AG08395 (cell line): ENCODE data around the gene IRGQ.
"Not testable (repeated sequence)": the region's sequence is repeated elsewhere in the genome, so short reads cannot be mapped to it uniquely, and the experiment has no call there.

Experiments used
- DNase-seq: peaks from one replicate; pipeline ENCODE4 v3.0.0; 2012; ENCODE audit warnings: mixed read lengths, low spot score

Gene IRGQ

DNA sequence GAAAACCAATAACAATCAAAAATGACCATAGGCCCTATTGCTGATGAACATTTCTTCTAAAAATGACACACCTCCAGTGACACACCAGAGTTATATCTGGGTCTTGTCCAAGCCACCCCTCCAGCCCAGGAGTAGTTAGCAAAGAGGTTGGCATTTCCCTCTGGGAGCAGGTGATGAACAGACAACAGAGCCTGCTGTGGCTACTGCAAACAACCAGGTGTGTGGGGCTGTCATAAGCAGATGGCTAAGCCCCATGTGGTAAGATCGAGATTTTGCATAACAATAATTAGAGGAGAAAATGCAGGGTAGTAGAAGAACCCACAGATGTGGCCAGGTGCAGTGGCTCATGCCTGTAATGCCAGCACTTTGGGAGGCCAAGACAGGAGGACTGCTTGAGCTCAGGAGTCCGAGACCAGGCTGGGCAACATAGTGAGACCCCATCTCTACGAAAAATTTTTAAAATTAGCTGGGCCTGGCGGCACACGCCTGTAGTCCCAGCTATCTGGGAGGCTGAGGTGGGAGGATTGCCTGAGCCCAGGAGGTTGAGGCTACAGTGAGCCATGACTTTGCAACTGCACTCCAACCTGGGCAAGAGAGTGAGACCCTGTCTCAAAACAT, 25.7 kb downstream of the IRGQ start:
- DNase-seq, result no peak

DNA sequence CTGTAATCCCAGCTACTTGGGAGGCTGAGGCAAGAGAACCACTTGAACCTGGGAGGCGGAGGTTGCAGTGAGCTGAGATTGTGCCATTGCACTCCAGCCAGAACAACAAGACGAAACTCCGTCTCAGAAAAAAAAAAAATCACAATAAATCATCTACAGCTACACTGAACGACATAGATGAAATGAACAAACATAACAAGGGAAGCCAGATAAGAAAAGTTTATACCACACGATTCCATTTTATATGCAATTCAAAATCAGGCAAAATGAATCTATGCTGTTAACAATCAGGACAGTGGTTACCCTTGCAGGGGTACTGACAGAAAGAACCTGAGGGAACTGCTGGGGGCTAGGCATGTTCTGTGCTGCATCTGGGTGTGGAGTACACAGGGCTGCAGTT, 26.3 kb downstream of the IRGQ start:
- DNase-seq, result no peak

DNA sequence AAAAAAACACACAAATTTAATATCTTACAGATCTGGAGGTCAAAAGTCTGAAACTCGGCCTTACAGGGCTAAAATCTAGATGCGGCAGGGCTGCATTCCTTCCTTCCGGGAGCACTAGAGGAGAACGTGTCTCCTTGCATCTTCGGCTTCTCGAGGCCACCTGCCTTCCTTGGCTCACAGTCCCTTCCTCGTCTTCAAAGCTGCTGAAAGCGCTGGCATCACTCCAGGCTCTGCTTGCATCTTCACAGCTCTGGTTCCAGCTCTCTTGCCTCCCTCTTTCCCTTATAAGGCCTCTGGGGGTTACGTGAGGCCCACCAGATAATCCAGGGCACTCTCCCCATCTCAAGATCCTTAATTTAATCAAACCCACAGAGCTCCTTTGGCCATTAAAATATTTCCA, 31.1 kb downstream of the IRGQ start:
- DNase-seq, result no peak

DNA sequence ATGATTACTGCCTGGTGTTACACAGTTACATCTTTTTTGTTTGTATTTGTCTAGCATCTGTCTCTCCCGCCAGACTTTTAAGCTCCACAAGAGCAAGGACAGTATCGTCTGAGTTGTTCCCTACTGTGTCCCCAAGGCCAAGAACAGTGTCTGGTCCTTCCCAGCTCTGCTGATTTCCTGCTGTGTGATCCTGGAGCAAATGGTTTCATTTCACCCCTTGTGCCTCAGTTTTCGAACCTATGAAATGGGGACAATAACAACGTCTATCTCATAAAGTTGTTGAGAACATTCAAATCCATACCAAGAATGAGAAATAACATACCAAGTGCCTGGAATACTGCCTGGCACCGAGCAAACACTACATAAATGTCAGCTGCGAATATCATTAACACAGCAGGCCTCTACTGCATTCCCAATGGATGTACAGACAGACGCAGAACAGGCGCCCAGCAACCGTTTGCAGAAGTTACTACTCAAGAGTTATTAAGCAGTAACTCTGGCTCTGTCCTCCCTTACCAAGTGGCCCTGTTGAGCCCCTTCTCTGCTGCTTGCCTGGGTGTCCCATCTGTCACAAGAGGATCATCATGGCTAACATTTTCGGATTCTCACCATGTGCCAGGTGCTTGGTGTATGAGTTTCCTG, 32.0 kb downstream of the IRGQ start:
- no peak for DNase-seq

DNA sequence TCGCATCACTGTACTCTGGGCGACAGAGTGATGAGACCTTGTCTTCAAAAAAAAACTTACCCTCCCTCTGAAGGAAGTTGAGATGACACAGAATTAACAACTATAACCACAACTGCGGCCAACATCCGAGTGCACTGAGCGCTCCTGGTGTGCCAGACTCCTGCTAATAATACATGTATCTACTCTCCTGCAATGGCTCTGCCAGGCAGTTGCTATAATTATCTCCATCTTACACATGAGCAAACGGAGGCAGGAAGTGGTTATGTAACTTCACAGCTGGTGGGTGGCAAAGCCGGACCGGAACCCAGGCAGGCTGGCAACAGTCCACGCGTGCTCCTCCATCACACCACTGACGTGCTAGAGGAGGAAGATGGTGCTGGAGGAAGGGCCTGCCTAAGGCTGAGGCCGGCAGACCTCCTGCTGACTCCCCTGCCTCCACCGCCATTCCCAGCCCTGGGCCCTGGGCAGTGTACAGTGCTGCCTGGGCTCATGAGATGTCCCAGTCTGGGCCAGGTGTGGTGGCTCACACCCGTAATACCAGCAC, 33.2 kb downstream of the IRGQ start:
- peak; percentile 78 for DNase-seq

DNA sequence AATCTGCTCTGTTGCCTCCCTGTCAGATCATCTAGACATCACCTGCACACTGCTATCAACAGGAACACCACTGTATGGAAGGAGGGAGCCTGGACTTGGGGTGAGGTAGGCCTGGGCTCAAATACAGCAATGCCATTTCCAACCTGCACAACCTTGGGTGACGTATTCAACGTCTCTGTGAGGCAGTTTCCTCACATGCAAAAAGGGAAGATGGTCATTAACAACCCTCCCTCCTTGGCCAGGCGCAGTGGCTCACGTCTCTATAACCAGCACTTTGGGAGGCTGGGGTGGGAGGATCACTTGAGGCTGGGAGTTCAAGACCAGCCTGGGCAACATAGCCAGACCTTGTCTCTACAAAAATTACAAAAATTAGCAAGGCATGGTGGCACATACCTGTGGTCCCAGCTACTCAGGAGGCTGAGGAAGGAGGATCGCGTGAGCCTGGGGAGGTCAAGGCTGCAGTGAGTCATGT, 33.7 kb downstream of the IRGQ start:
- no peak for DNase-seq

DNA sequence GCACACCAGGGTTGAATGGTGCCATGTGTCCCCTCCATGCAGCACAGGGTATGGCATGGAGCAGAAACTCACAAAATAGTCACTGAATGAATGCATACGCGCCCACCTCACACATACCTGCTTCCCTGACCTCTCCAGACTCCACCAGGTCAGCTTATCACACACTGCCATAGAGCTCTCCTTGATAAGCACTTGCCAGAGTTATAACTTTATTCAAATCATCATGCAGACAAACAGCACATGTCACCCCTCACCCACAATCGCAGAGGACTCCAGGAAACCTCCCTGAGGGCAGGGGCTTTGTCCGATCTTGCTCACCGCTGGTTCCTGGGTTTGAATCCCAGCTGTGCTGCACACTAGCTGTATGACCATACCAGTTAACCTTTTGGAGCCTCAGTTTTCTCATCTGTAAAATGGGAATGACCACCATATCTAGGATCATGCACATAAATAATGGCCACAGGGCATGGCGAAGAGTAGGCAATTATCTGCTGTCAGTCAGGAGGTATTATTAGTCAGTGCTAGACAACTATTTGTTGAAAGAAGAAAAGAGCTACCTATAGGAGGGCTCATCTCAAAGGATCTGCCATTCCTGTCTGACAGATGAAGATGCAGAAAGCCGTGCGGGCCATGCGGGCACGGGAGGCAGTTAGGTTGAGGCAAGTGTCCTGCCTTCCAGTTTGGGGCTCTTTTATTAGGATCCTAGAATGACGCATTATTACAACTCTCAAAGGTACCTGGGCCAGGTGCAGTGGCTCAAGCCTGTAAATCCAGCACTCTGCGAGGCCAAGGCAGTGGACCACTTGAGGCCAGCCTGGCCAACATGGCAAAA, 34.6 kb downstream of the IRGQ start:
- DNase-seq, result no peak

DNA sequence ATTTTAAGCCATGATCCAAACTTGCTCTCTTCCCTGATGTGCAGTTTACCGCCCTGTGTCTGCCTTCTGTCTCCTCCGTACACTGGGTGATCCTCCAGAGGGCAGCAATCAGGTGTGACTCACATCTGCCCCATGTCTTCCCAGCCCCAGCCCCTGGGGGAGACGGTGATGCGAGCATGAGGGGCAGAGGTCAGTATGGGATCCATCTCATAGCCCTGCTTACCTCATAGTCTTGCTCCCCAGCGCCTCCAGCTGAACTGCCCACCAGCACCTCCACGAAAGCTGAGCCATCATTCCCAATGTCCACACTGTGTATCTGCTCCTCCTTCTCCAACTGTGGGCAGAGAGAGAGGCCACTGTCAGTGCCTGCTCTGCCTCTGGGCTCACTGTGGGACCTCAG, 35.2 kb downstream of the IRGQ start:
- DNase-seq, result peak; percentile 17

DNA sequence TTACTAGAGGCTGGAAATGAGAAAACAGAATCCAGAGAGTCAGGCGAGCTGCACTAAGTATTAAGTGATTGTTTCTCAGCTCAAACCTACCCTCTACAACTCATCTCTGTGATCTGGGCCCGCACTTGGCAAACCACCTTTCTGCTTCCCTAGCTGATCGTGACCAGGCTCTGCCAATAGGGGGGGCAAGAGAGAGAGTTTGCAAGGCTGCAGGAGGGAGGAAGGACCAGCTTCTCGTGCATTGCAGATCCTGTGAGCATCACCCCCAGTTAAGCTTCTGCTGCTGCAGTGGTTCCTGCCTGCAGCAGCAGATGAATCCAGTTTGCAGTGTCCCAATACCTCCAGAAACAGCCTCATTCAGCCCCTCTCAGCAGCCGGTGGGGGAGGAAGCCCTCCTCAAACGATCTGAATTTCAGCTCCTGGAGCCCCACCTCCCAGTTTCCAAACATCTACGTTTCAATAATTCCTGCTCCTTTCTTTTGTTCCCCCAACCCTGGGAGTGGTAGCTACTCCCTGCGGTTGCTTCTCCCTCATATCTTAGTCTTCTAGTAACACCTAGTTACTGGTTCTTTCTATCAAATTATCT, 40.7 kb downstream of the IRGQ start:
- peak; percentile 87 for DNase-seq

DNA sequence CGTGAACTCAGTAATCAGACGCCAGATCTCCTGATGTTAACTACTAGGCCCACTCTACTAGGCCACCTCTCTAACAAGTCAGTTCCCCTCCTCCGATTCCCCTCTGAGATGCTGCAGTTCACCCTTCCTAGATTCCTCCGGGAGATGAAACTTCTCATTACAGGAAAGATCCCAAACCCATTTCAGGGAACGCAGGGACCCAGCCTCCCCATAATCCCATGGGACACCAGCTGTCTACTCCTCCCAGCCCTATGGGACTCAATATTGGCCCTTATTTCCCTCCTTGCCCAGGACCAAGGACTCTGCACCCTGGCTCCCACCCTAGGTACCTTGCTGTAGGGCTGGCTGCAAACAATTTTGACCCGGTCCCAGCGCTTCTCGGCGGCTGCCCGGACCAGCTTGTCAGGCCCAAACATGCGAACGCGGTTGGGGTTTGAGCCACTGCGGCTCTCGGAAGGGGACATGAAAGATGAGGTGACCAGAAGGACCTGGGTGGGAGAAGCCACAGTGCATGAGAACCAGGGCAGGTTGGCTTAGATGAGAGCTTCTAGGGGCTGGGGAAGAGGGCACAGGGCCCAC, 41.5 kb downstream of the IRGQ start:
- DNase-seq, result no peak

DNA sequence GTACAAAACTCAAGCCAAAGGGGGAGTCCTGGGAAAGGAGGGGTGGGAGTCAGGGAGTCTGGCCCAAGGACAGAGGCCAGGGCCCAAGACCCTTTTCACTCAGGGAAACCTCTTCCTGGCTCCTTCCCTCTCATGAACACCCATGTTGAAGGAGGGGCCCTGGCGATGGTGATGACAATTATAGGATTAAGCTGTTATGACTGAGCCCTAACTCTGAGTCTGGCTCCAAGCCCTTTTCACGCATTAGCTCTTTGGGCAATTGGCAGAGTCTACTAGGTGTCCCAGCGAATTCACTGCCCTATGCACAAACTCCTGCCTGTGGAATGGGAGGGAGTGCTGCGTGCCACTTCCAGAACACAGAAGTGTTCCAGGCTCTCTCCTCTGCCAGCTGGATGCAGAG, 42.3 kb downstream of the IRGQ start:
- DNase-seq, result no peak

DNA sequence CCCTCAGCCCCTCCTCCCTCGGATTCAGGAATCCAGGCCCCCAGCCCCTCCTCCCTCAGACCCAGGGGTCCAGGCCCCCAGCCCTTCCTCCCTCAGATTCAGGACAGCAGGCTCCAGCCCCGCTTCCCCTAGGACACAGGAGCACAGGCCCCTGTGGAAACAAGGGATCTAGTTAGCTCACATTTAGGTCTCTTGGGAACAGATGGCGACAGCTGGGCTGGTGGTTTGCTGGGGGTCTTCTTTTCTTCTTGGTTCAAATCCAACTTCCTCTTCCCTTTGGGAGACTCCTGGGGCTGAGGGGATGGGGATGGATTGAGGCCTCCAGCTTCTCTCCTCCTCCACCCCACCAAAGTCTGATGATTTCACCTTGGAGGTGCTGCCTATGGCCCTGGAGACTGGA, 43.3 kb downstream of the IRGQ start:
- DNase-seq, result no peak

DNA sequence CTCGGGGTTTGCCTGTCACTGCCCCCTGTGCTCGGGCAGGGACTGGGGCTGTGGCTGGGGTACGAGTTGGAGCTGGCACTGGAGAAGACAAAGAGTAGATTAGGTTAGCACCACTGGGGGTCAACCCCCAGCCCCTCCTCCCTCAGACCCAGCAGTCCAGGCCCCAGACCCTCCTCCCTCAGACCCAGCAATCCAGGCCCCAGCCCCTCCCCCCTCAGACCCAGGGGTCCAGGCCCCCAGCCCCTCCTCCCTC, 43.8 kb downstream of the IRGQ start:
- no peak for DNase-seq

DNA sequence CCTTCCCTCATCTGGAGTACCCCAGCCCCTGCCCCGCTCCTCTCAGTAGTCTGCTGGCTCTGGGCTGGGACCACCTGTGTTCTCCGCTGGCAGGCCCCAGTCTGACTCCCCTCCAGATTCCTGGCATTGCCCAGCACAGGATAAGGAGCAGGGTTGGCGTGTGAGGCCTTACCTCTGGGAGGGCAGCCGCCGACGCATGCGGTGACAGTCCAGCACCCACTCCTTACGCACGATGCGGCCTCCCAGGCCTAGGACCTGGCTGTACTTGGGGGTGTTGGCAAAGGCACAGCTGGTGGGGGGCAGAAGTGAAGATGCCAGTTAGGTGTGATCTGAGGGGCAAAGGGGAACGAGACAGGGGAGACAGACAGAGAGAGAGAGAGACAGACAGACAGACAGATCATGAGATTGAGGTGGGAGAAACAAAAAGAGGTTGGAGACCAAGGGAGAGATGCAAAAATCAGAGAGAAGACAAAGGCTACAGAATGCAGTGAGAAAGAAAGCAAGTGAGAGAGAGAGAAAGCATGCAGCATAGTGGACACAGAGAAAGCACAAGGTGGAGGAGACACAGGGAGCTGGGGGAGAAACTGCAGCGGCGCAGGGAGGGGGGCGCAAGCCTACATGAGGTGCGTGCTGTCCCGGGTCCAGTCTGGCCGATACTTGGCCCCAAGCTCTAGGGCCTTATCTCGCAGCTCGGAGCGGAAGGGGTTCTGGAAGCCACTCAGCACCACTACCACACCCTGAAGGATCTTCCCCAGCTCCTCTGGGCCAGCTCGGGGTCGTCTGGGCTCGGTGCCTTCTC, 44.3 kb downstream of the IRGQ start:
- no peak for DNase-seq

DNA sequence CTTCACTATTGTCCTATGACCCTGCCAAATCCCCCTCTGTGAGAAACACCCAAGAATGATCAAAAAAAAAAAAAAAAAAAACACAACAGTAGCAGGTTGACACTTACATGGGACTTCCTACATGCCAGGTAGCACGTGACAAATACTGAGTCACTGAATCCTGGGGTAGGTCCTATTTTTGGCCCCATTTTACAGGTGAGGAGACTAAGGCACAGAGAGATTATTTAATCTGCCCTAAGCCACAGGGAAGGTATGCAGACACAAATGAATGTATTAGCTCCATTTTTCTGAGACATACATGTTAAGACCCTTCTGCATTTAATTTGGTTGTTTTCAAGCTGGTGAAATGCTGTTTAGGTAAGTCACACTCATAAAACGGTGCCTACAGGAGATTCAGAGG, 47.2 kb downstream of the IRGQ start:
- no peak for DNase-seq

DNA sequence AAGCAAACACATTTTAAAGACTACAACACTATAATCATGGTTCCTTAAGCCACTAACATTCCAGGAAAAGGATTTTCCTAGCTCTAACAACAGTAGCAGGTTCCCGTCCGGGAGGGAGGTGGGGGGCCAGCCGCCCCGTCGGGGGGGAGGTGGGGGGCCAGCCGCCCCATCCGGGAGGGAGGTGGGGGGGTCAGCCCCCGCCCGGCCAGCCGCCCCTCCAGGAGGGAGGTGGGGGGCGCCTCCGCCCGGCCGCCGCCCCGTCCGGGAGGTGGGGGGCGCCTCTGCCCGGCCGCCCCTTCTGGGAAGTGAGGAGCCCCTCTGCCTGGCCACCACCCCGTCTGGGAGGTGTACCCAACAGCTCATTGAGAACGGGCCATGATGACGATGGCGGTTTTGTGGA, 48.0 kb downstream of the IRGQ start:
- not testable (repeated sequence) for DNase-seq

DNA sequence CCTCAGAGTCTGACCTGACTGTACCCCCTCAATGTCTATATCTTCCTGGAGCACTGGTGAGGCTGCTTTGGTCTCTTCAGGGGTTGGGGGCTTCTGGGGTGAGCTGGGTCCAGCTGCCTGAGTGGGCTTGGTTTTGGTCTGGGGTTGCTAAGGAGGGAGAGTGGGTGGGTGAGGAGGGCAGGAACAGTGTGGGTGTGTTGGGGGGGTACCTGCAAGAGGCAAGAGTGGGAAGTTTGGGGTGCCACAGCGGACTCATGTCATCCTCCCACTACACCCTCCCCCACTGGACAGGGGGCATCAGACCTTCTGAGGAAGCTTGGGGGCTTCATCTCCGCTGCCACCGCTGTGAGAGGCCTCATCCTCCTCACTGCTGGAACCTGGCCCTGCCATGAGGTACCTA, 49.4 kb downstream of the IRGQ start:
- DNase-seq, result no peak

DNA sequence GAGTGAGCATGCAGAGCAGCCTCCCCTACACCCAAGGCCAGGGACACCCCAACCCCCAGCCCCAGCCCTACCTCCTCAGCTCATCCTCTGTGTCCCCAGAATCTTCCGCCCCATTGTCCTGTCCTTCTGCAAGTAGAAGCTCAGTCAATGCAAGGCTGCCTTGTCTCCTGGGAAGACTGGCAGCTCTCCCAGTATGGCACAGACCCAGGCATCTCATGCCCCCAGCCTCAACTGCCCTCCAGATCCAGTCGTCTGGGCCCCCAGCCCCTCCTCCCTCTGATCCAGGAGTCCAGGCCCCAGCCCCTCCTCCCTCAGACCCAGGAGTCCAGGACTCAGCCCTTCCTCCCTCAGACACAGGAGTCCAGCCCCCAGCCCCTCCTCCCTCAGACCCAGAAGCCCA, 50.0 kb downstream of the IRGQ start:
- no peak for DNase-seq

DNA sequence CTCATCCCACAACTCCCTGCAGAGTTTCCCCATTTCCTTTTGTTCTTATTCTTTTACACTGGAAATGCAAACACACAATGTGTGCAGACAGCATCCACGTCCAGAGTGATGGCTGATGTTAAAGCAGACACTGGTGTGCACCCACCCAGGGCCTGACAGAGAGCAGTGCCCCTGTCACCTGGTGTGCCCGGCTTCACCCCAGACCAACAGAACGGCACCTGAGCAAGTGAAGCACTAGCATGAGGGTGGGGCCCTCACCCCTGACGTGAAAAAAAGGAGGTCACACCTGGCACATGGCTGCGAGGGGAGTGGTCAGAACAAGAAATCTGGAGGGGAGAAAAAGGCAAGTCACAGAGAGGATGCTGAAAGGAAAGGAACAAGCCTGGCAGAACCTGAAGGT, 50.7 kb downstream of the IRGQ start:
- DNase-seq, result no peak

DNA sequence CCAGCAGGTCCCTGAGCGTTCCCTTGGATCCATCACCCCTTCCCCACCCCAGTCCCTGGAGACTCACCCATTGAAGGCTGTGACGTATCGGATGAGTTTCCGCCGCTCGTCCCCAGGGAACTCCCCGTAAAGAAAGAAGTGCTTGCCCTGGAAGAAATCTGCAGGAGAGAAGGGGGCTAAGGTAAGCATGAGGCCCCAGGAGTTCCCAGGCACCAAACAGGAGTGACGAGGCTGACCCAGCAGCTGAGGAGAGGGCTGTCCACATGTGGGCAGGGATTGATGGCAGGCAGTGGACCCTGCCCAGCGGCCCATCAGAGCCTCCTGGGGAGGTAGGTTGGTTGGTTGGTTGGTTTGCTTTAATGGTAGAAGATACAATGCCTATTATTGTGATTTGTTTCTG, 51.9 kb downstream of the IRGQ start:
- no peak for DNase-seq

DNA sequence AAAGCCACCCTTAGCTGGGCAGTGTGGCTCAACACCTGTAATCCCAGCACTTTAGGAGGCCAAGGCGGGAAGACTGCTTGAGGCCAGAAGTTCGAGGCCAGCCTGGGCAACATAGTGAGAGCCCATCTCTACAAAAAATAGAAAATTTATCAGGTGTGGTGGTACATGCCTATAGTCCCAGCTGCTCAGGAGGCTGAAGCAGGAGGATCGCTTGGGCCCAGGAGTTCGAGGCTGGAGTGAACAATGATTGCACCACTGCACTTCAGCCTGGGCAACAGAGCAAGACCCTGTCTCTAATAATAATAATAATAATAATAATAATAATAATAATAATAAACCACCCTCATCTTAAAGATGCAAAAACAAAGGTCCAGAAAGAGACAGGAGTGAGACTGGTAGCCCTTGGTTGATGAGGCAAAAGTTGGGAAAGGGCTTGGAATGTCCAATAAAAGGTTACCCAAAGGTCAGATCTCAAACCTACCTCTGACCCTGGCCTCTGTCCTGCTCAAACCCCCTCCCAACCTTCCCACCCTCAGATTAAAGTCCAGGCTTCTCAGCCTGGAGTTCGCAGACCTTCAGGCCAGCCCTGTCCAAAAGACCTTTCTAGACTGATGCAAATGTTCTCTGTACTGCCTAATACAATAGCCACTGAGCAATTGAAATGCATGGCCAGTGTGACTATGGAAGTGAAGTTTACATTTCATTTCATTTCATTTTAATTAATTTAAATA, 53.8 kb downstream of the IRGQ start:
- no peak for DNase-seq
